Fibroblast of peridontal ligament (primary cell): Measurements from ENCODE around the gene MSANTD4.
"Not testable (repeated sequence)": the region's sequence is repeated elsewhere in the genome, so short reads cannot be mapped to it uniquely, and the experiment has no call there.

Source experiments
- DNase-seq: peaks from one replicate; pipeline ENCODE4 v3.0.0-alpha.2; 2010; ENCODE audit errors: extremely low read depth

The MSANTD4 gene

GRCh38 chr11:106021967-106022794 lies at the start of gene MSANTD4:
MSANTD4 (minus strand) TSS chr11:106022240; CDS start chr11:106010917, 11,323 bp downstream.
- peak; percentile 99 for DNase-seq

GRCh38 chr11:106070606-106071005 lies 48.6 kb upstream of the MSANTD4 start:
- DNase-seq, result no peak

- DNase-seq, result no peak
Measured at GRCh38 chr11:106063009-106063408, 41.0 kb upstream of the MSANTD4 start.

GRCh38 chr11:106061954-106062949 lies 40.2 kb upstream of the MSANTD4 start:
- no peak for DNase-seq

- no peak for DNase-seq
Measured at GRCh38 chr11:106061249-106061784, 39.3 kb upstream of the MSANTD4 start.

GRCh38 chr11:106059617-106060016 lies 37.6 kb upstream of the MSANTD4 start:
- DNase-seq, result no peak

GRCh38 chr11:106058377-106058776 lies 36.3 kb upstream of the MSANTD4 start:
- DNase-seq, result not testable (repeated sequence)

- no peak for DNase-seq
Measured at GRCh38 chr11:106051103-106051502, 29.1 kb upstream of the MSANTD4 start.

- DNase-seq, result no peak
Measured at GRCh38 chr11:106049727-106050476, 27.9 kb upstream of the MSANTD4 start.

GRCh38 chr11:106047631-106048030 lies 25.6 kb upstream of the MSANTD4 start:
- no peak for DNase-seq

GRCh38 chr11:106043540-106043939 lies 21.5 kb upstream of the MSANTD4 start:
- no peak for DNase-seq

- no peak for DNase-seq
Measured at GRCh38 chr11:106032861-106033260, 10.8 kb upstream of the MSANTD4 start.

GRCh38 chr11:106031936-106032335 lies 9.9 kb upstream of the MSANTD4 start:
- no peak for DNase-seq

- DNase-seq, result no peak
Measured at GRCh38 chr11:106031202-106031810, 9.3 kb upstream of the MSANTD4 start.

- no peak for DNase-seq
Measured at GRCh38 chr11:106030609-106031008, 8.6 kb upstream of the MSANTD4 start.

GRCh38 chr11:106022795-106023275 lies 795 bp upstream of the MSANTD4 start:
- no peak for DNase-seq

- peak; percentile 73 for DNase-seq
Measured at GRCh38 chr11:106021181-106021966, 666 bp downstream of the MSANTD4 start.

GRCh38 chr11:106017093-106017492 lies 4.9 kb downstream of the MSANTD4 start:
- DNase-seq, result no peak

- no peak for DNase-seq
Measured at GRCh38 chr11:106015066-106015465, 7.0 kb downstream of the MSANTD4 start.

- no peak for DNase-seq
Measured at GRCh38 chr11:106014620-106015019, 7.4 kb downstream of the MSANTD4 start.
